ENCODE results near the gene SLC4A4.

The SLC4A4 gene

GRCh38 chr4:71417150-71417549 is 78.3 kb downstream of the SLC4A4 start:
- DNase-seq = no peak

GRCh38 chr4:71426381-71427042 is 87.7 kb downstream of the SLC4A4 start:
- DNase-seq = no peak

GRCh38 chr4:71429106-71429505 is 90.3 kb downstream of the SLC4A4 start:
- no peak for DNase-seq

GRCh38 chr4:71429962-71430361 is 91.1 kb downstream of the SLC4A4 start:
- no peak for DNase-seq

- no peak for DNase-seq
Measured at GRCh38 chr4:71430609-71431008, 91.8 kb downstream of the SLC4A4 start.

- no peak for DNase-seq
Measured at GRCh38 chr4:71440612-71441011, 101.8 kb downstream of the SLC4A4 start.

GRCh38 chr4:71441186-71442169 is 102.7 kb downstream of the SLC4A4 start:
- DNase-seq = no peak

- no peak for DNase-seq
Measured at GRCh38 chr4:71442336-71442735, 103.5 kb downstream of the SLC4A4 start.

- no peak for DNase-seq
Measured at GRCh38 chr4:71444395-71444794, 105.6 kb downstream of the SLC4A4 start.

- DNase-seq = no peak
Measured at GRCh38 chr4:71445811-71446210, 107.0 kb downstream of the SLC4A4 start.

GRCh38 chr4:71446479-71447081 is 107.8 kb downstream of the SLC4A4 start:
- DNase-seq = no peak

GRCh38 chr4:71449040-71449439 is 110.2 kb downstream of the SLC4A4 start:
- no peak for DNase-seq

GRCh38 chr4:71449878-71450277 is 111.1 kb downstream of the SLC4A4 start:
- no peak for DNase-seq

- DNase-seq = no peak
Measured at GRCh38 chr4:71453531-71453930, 114.7 kb downstream of the SLC4A4 start.

GRCh38 chr4:71456841-71457240 is 118.0 kb downstream of the SLC4A4 start:
- DNase-seq = no peak

- no peak for DNase-seq
Measured at GRCh38 chr4:71460371-71460770, 121.6 kb downstream of the SLC4A4 start.

GRCh38 chr4:71461422-71461821 is 122.6 kb downstream of the SLC4A4 start:
- DNase-seq = no peak

GRCh38 chr4:71466775-71467174 is 128.0 kb downstream of the SLC4A4 start:
- no peak for DNase-seq

- no peak for DNase-seq
Measured at GRCh38 chr4:71468116-71468710, 129.4 kb downstream of the SLC4A4 start.

GRCh38 chr4:71469541-71469940 is 130.7 kb downstream of the SLC4A4 start:
- DNase-seq = no peak

- no peak for DNase-seq
Measured at GRCh38 chr4:71470524-71470923, 131.7 kb downstream of the SLC4A4 start.

- DNase-seq = no peak
Measured at GRCh38 chr4:71472946-71473345, 134.1 kb downstream of the SLC4A4 start.

- DNase-seq = no peak
Measured at GRCh38 chr4:71473541-71474240, 134.9 kb downstream of the SLC4A4 start.
